ENCODE measurements around the gene SASS6. TPM values are rescaled to one million over a fixed set of nuclear protein-coding genes. Genes with fewer than 3 reads are reported as not detected.
A peak's percentile ranks its signal among the peaks of the same experiment; 100 is the strongest.

The SASS6 gene
- total RNA-seq (2011; cell fraction: chromatin; rRNA removed; ENCODE audit: low replicate concordance), result 6.0 and 37.1 TPM in 2 replicates
- 3.0 and 4.3 TPM in 2 replicates for total RNA-seq (2011; cell fraction: nucleolus; rRNA removed)
- 8.9 and 14.3 TPM in 2 replicates for total RNA-seq (2011; cell fraction: nucleoplasm; rRNA removed)
- 14.8 and 15.4 TPM in 2 replicates for total RNA-seq (2014; rRNA removed)
- 34.1 and 38.3 TPM in 2 replicates for total RNA-seq (2014; rRNA removed; fragmentation: Illumina TruSeq; extraction: Trizol)
- total RNA-seq (2015; rRNA removed; fragmentation: Illumina TruSeq; extraction: Trizol), result 28.8 and 32.9 TPM in 2 replicates
- total RNA-seq (2021), result 18.0 and 18.7 TPM in 2 replicates
- 8.4 and 11.6 TPM in 2 replicates for polyA plus RNA-seq (2011; rRNA removed)
- 0.83 and 2.3 TPM in 2 replicates for polyA plus RNA-seq (2011; cell fraction: cytosol; rRNA removed)
- polyA plus RNA-seq (2011; cell fraction: nucleus; rRNA removed), result 11.5 and 13.1 TPM in 2 replicates
- polyA plus RNA-seq (2012), result 11.9 and 12.3 TPM in 2 replicates
- polyA plus RNA-seq (2014; fragmentation: Illumina TruSeq; extraction: Trizol), result 22.4 and 29.2 TPM in 2 replicates
- polyA plus RNA-seq (2014; fragmentation: Nextera tagmentation; extraction: Ambion mirVana), result 10 to 100 TPM; 14.7 to 16.4 TPM
- 14.9 and 18.5 TPM in 2 replicates for polyA plus RNA-seq (2014; rRNA removed)
- polyA minus RNA-seq (2011; rRNA and poly(A)+ RNA removed), result 10.3 and 10.6 TPM in 2 replicates
- polyA minus RNA-seq (2011; cell fraction: cytosol; rRNA and poly(A)+ RNA removed), result 3.1 and 3.6 TPM in 2 replicates
- 6.6 and 12.7 TPM in 2 replicates for polyA minus RNA-seq (2011; cell fraction: nucleus; rRNA and poly(A)+ RNA removed)
- percentile 89 among the genes with signal in this experiment for Bru-seq, nascent RNA
- percentile 95 among the genes with signal in this experiment for BruChase-seq, experiment 1, labeled RNA remaining after a 2-hour chase
- percentile 96 among the genes with signal in this experiment for BruChase-seq, experiment 2, labeled RNA remaining after a 6-hour chase
- long read RNA-seq, experiment 1, transcript SASS6-201 (17 exons, 3,880 nt), result major isoform, 23 of 37 reads
- long read RNA-seq, experiment 1, partial matches to known transcripts, result 9 of 37 reads
- long read RNA-seq, experiment 1, other reads (novel, unspliced or antisense), result 5 of 37 reads
- long read RNA-seq, experiment 2, result 0 reads
- long read RNA-seq, experiment 3, partial matches to known transcripts, result 14 of 16 reads
- long read RNA-seq, experiment 3, other reads (novel, unspliced or antisense), result 2 of 16 reads

- Histone ChIP-seq H3K4me3 (peak within 1 kb of the TSS; percentile 51), H3K4me2 (ENCODE audit: insufficient read depth, low read length) (peak within 1 kb of the TSS; percentile 77), H4K20me1 (replicated peaks; ENCODE audit: control insufficient read depth, insufficient read depth, low read length) (0 out of 2 replicates have a peak, but pooled peaks cover 6% of the 10 kb centered on the region), H3K9ac (ENCODE audit: insufficient read depth in 1 of 2, low read depth in 2 of 2, low read length in 2 of 2) (peak within 1 kb of the TSS; percentile 77 to 94), H3K36me3 (ENCODE audit: control insufficient read depth, insufficient read depth, low read length) (peaks cover 44% of the 10 kb centered on the region), H2AFZ (ENCODE audit: low read depth, low read length) (peak within 1 kb of the TSS; percentile 96), H3K79me2 (ENCODE audit: control insufficient read depth, insufficient read depth, low read length) (peaks cover 79% of the 10 kb centered on the region), H3K4me1 (replicated peaks in 1 of 2; ENCODE audit: control insufficient read depth in 2 of 2, insufficient read depth in 2 of 2, low read length in 2 of 2) (peaks cover 3 to 10% of the 10 kb centered on the region in 2 experiments; a peak in 2 of 5 replicates), H3K9me3 (replicated peaks; ENCODE audit: control insufficient read depth, insufficient read depth, low read depth, low read length) (no peaks in the 10 kb centered on the region), H3K27me3 (ENCODE audit: control insufficient read depth in 2 of 2, insufficient read depth in 2 of 2, low read length in 2 of 2) (no peaks in the 10 kb centered on the region), H3K27ac (ENCODE audit: extremely low read depth, low read depth, low read length) (peak within 1 kb of the TSS; percentile 79), H3K9me1 (ENCODE audit: control insufficient read depth, insufficient read depth, low read length) (no peaks in the 10 kb centered on the region)
- FAIRE-seq (peak; percentile 95), ATAC-seq (peak; percentile 90), DNase-seq (ENCODE audit: extremely low read depth in 1 of 4, low spot score in 3 of 4) (peak; percentile 85 to 99 (median 88))
- intact Hi-C loops (cut with micrococcal nuclease) (loop anchor here (2.0 to 10.0 kb wide), 6 partner anchors 114 to 762 kb away; partner anchors contain the start of genes CDC14A, DBT, EXTL2 and RTCA), in situ Hi-C loops (cut with MboI) (no loop called here)
- WGBS (ENCODE audit: insufficient coverage, low coverage, missing lambda C conversion rate), result 1% methylated on average over 57 of the region's 57 CpGs
- ChIA-PET CTCF (ENCODE audit: low intra/inter-chr PET ratio) (no interaction called here), POLR2A (interaction anchor here (0.6 to 1.4 kb wide), 10 partner anchors 9 to 384 kb away, joined by 3 to 8 read pairs (median 4); partner anchors contain the start of gene RTCA)
- no TSS peak for BruUV-seq (replicated peaks)
- TF ChIP-seq ZNF282 (CRISPR knock-in tag; IDR thresholded peaks at IDR 0.05), result no peak
- peak; percentile 23 for TF ChIP-seq SMAD1 (IDR thresholded peaks at IDR 0.05; ENCODE audit: low read depth, low read length, partially characterized antibody)
- no peak; a peak in 1 of 4 replicates for TF ChIP-seq MCM7 (IDR thresholded peaks at IDR 0.05)
- no peak for TF ChIP-seq ZNF318 (IDR thresholded peaks at IDR 0.05; ENCODE audit: borderline replicate concordance in 1 of 2, low read depth in 1 of 2)
- TF ChIP-seq TEAD4 (IDR thresholded peaks at IDR 0.05; ENCODE audit: low read length), result no peak
- TF ChIP-seq TEAD4 (CRISPR knock-in tag; IDR thresholded peaks at IDR 0.05; ENCODE audit: borderline replicate concordance), result no peak
Observed at GRCh38 chr1:100132566-100133477, at the start of gene SASS6, which contains the start of gene TRMT13. TSS of gene SASS6 (minus strand) at chr1:100132930. CDS start at chr1:100132814, 116 bp downstream. TSS of gene TRMT13 (plus strand) at chr1:100133163. CDS start at chr1:100133169, 6 bp downstream.

Measured in K562 (cell line).